Hindlimb muscle (tissue), 1 donor: ENCODE results near the gene DPP9. TPM values are rescaled to one million over a fixed set of nuclear protein-coding genes. Genes with fewer than 3 reads are reported as not detected.
"Not testable (repeated sequence)": the region's sequence is repeated elsewhere in the genome, so short reads cannot be mapped to it uniquely, and the experiment has no call there.

Experiments used
- DNase-seq: peaks from one replicate; pipeline ENCODE4 v3.0.0-alpha.2; 2013
- polyA plus RNA-seq: library from polyadenylated mRNA; unstranded; fragments of 120-200 nt; gene quantifications from one replicate; pipeline ENCODE4 v1.2.1, GENCODE V29; 2013; ENCODE audit not compliant: insufficient read length

DPP9 gene
- polyA plus RNA-seq, 1 donor: 29.8 TPM

DNA sequence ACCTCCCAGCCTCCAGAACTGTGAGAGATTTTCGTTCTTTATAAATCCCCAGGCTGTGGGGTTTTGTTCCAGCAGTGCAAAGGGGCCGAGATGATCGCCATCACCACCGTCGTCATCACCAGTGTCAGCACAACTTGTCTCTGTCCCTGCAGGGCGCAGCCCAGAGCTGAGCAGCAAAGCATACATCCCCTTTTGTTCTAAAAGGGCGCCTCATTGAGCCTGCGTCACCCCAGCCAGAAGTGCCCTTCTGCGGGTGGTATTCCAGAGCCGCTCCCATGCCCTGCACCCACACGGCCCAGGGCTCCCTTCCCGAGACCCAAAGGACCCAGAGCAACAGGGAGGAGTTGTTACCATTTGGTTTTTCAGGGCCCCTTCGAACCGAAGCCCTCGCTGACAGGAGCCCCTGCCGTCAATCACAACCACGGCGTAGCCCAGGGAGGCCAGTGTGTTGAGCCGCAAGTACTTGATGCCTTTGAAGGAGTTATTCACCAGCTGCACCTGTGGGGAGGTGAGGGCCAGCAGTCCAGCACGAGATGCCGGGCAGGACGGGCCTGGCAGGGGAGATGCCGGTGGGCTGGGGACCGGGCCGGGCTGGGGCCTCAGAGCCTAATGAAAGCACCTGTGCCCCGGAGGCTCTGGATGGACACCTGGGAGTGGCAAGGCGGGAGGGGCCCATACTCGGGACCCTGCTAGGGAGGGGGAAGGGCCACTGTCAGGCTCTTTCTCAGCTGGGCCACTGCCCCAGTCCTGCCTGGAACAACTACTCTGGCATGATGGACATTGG, 39.1 kb downstream of the DPP9 start:
- no peak for DNase-seq

DNA sequence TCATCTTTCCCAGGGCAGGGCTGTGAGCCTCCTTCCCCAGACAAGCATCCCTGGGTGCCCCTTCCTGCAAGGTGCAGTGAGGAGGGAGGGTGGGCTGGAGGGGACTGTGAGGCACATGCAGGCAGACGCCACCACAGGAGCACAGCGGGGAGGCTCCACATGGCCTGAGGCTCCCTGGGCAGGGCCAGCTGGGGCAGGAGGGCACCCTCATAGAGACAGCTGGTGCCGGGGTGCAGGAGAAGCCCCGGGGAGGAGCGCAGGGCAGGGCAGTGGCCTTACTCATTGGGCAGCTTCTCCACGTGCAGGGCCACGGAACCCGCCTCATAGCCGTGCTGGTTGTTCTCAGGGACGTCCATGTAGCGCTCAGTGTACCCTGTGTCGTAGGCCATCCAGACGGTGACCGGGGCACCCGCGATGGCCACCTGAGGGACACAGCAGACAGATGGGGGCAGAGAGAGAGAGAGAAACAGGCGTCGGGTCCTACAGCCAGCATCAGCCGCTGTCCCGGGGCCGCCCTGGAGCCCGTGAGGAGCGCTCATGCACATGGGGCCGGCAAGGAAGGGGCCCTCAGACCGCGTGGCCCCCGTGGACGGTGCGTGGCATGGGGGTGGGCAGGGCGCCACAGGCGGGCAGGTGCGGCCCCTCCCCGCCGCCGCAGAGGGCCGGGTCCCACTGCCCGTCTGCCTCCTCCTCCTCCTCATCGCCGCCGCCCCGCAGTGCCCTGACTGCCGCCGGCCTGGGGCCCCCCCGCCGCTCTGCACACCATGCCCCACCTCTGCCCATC, 41.0 kb downstream of the DPP9 start:
- DNase-seq: no peak

DNA sequence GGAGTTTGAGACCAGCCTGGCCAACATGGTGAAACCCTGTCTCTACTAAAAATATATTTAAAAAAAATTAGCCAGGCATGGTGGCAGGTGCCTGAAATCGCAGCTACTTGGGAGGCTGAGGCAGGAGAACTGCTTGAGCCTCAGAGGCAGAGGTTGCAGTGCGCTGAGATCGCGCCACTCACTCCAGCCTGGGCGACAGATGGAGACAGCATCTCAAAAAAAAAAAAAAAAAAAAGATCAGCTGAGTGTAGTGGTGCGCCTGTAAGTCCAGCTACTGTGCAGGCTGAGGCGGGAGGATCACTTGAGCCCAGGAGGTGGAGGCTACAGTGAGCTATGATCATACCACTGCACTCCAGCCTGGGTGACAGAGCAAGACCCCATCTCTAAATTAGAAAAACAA, 43.6 kb downstream of the DPP9 start:
- not testable (repeated sequence) for DNase-seq

DNA sequence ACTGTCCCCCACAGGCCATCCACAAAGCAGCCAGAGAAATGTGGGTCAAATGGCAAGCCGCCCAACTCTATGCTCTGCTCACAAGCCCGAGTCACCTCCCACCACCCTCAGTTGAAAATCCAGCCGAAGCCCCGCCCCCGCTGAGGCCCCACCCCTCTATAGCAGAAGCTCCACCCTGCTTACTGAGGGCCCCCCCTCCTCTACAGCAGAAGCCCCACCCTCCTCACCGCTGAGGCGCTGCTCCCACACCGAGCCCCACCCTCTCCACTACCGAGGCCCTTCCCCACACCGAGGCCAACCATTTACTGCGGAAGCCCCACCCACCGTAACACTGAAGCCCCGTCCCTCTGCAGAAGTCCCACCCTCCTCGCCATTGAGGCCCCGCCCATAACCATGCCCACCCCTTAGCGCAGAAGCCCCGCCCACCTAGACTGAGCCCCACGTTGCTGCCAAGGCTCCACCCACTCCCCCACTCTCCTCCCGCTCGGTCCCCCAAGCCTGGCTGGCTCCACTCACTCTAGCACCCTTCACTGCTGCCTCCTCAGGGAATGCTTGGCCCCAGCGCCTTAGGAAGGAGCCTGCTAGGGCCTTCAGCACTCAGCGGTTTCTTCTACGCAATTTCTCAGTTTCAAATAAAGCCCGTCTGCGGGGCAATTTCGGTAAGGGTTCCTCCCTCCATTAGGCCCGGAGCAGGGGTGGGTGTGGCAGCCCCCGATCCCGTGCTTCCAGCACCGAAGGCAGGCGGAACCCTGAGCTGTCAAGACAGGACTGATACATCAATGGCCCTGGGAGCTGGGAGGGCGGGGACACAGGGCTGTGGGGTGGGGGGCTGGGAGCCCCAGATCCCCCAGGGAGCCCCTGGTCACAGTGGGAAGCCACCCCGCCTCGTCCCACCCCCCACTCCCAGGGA, 44.5 kb downstream of the DPP9 start:
- no peak for DNase-seq

DNA sequence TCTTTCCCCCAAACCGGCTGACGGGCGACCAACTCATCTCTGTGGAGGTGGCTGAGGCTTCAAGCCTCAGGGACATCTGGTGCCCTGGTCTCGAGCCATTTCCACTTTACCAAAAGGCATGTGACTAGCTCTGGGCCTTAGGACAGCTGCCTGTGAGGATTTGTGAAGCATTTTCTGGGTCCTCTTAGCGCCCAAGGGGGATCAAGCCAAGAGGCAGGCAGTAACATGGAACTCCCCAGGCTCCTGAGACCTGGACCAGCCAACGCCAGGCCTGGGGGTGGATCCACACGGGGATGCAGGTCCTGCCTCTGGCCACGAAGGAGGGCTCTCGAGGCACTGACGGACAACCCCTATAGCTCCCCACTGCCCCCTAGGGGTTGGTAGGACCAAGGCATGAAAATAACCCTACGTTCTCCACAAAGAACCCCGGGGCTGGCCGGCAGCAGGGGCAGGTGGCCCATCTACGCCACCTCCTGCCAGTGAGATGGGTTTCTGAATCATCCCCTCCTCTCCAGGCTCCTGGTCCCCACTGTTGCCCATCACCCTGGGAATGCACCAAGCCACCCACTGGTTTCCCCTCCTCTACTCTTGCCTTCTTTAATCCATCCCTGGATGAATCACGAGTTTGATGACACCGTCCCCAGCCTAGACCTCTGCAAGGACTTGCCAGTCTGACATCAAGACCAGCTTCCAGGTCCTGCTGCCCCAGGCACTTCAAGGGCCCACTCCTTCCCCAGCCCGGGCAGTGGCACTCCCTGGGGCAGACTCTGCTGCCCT, 46.5 kb downstream of the DPP9 start:
- DNase-seq: no peak

DNA sequence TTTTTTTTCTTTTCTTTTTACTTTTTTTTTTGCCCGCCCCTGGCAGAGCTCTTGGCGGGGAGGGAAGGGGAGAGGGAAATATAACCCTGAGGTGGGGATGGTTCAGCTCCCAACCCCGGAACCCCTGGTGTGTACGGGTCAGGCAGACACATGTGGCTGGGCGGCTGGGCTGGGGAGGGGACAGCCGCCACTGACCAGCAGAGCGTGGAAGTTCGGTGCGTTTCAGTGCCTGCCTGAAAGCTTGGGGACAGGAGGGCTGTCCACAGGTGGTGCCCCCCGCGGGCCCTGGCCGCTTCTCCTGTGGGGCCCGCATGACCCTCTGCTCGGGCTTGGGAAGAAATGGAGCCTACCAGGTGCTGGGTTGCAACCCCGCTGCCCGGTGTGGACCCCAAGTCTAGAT, 48.3 kb downstream of the DPP9 start:
- no peak for DNase-seq

DNA sequence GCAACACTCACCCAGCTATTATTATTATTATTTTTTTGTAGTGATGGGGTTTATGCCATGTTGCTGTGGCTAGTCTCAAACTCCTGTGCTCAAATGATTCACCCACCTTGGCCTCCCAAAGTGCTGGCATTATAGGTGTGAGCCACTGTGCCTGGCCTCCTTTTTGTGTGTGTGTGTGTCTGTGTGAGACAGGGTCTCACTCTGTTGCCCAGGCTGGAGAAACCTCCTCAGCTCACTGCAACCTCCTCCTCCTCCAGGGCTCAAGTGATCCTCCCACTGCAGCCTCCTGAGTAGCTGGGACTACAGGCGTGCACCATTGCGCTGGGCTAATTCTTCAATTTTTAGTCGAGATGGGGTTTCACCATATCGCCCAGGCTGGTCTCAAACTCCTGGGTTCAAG, 49.9 kb downstream of the DPP9 start:
- DNase-seq: no peak

DNA sequence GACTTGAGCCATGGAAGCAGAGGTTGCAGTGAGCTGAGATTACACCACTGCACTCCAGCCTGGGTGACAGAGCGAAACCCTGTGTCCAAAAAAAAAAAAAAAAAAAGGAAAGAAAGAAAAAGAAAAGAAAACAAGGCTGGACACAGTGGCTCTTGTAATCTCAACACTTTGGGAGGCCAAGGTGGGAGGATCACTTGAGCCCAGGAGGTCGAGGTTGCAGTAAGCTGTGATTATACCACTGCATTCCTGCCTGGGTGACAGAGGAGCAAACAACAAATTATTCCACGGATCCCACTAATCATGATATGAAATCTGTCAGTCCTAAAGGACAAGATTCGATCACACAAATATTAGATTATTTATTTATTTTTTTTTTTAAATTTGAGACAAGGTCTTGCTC, 50.4 kb downstream of the DPP9 start:
- DNase-seq: no peak

DNA sequence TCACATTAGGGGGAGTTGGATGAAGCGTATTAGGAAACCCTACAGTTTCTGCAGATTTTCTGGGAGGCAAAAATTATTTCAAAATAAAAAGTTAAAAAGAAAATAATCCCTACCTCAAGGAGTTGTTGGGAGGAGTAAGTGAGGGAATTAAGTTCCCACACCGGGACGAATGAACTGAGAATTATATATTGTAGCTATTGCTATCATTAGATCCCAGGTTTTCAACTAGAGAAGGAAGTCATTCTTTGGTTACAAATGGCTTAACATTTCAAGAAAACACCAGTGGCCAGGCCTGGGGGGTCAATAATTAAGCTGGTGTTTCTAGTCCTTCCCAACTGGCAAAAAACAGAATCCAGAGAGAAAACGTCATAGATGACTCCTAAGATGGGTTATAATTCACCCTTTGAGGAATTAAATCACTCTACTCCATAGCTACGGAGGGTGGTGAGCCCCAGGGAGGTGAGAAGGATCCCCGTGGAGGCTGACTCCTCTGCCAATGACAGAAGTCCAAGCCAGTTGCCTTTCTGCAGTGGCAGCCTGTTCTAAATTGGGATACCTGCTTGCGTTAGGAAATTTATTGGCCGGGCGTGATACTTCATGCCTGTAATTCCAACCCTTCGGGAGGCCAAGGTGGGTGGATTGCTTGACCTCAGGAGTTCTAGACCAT, 52.3 kb downstream of the DPP9 start:
- DNase-seq: no peak

DNA sequence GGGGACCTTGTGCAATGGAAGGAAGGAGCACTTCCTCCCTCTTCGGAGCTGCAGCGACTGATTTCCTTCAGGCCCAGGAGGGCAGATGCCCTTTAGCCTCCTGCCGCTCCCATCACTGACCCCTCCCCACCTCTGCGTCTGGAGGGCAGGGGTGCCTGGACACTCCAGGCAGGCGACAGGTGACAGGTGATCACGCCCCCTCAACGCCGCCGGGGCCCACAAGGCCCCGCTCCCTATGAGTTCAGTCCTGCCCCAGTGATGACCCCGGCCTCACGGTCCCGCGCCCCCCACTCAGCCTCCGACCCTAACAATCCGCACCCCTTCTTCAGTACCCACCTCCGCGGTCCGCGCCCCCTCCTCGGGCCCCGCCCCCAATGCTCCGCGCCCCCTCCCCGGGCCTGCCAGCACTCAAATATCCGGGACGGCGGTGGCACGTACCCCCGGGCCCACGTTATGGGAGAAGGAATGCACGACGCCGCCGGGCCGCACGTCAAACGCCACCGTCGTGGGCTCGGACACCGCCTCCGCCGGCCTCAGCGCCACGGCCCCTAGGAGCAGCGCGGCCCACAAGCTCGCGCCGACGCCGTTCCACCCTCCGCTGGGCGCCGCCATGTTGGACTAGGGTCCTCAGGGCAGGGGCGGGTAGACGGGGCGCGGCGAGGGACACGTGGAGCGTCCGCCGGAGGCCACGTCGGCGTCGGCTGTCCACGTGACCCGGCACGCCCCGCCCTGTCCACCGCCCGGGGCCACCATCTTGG, 53.7 kb downstream of the DPP9 start, which contains the start of gene MYDGF:
TSS of gene MYDGF (minus strand) at position 620 of the 758 bp plus-strand sequence. CDS start at position 612, 8 bp downstream.
- peak; percentile 91 for DNase-seq

DNA sequence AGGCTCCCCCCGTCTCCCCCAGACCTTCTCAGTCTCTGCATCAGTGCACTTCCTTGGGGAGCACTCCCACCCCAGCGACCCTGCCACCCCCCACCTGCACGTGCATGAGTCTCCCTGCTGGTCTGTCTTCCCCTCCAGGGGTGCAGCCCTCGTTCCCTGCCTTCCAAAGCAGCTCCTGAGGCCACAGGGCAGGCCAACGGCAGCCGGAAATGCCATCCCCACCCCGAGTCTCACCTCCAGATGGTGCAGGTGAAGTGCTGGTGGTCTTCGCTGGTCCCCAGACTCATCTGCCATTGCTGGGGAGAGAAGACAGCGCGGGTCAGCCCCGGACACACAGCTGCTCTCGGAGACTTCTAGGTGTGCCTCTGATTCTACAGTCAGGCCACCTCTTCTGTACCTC, 59.0 kb downstream of the DPP9 start:
- no peak for DNase-seq

DNA sequence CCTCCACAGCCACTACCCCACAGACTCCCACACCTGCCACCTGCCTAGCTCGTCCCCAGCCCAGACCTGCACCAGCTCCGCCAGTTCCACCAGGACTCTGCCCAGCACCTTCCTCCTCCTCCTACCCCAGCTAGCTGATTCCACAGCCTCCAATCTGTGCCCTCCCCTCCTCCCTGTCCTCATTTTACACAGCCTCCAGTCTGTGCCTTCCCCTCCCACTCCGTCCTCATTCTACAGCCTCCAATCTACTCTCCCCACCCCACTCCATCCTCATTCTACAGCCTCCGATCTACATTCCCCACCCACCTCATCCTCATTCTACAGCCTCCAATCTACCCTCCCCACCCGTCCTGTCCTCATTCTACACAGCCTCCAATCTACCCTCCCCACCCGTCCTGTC, 60.8 kb downstream of the DPP9 start:
- no peak for DNase-seq

DNA sequence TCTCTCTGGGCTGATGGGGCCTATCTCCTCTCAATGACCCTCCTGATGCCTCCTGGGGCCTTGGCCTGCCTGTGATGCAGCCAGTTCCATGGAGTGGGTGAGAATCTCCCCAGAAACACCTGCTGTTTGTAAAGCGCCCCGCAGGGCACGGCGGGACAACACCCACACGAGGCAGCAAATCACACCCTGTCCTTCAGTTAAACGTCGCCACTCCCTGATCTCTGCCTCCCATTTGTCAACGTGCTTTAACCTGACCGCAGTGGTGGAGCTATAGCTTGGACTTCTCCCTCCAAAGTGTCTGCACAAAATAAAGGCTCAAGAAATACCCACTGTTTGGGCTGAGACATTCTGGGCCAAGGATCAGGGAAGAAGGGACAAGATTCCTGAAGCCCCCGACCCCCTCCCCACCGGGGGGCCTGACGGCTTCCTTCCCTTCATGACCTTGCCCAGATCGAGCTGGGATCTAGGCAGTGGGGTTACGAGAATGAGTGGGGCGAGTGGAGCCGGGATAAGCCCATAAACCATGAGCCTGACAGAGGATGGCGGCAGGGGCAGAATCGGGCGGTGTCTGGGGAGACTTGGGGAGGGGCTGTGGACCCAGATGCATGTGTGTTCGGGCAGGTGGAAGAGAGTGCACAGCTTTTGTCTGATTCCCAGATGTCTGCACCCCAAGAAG, 61.5 kb downstream of the DPP9 start:
- no peak for DNase-seq

DNA sequence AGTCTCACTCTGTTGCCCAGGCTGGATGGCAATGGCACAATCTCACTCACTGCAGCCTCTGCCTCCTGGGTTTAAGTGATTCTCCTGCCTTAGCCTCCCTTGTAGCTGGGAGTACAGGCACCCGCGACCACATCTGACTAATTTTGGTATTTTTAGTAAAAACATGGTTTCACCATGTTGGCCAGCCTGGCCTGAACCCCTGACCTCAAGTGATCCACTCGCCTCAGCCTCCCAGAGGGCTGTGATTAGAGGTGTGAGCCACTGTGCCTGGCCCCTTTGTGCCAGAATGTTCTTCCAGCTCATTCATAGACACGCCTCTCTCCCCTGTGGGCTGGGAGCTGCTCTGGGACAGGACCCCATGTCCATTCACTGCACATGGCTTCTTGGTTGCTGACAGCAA, 62.6 kb downstream of the DPP9 start:
- DNase-seq: no peak

DNA sequence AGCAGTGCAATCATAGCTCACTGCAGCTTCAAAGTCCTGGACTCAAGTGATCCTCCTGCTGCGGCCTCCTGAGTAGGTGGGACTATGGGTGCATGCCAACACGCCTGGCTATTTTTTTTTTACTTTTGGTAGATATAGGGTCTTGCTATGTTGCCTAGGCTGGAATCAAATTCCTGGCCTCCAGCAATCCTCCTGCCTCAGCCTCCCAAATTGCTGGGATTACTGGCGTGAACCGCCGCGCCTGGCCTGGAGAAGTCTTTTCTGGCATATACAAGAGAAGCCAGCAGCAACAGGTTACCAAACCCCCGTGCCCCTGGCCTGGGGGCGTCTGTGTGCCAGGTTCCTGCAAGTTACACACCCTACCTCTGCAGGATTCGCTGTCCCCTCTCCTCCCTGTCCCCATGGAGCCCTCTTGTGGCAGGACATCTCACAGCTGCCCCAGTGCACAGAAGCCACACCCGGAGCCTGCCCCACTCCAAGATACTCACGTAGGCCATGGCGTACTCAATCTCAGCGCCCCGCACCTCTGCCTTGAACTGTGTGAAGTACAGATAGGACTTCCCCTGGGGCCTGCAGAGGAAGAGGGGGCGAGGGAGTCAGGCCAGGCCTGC, 63.4 kb downstream of the DPP9 start:
- no peak for DNase-seq

DNA sequence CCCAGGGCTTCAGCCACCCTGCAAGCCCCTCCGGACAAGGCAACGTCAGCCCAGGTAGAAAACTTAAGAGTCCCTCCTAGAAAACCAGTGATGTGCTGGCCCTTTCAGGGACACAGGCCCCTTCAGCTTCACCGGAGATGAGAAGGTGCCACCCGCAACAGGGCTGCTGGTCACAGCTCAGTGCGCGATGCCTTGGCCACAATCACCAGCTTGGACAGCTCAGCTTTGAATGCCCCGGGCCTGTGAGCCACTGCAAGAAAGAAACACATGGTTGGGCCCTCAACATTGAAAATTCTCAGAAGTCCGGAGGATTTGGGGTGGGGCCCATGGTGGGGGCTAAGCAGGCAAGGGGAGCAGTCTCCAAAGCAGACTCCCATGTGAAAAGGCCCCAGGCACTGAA, 65.8 kb downstream of the DPP9 start:
- no peak for DNase-seq

DNA sequence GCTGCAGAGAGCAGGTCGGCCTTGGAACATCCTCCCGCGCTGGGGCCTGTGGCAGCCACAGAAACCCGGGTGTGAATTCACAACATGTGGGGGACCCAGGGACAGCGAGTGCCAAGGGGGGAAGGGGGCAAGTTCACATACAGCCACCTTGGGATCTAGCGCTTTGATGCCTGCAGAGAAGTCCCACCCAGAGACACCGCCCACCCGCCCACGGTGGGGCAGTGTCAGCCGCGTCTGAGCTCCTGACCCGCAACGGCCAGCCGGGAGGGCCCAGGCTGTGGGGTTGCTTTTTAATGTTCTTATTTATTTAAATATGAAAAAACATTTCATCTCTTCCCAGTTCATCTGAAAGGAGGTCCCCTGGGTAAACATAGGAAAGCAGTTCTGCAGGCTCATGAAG, 66.4 kb downstream of the DPP9 start:
- DNase-seq: no peak

DNA sequence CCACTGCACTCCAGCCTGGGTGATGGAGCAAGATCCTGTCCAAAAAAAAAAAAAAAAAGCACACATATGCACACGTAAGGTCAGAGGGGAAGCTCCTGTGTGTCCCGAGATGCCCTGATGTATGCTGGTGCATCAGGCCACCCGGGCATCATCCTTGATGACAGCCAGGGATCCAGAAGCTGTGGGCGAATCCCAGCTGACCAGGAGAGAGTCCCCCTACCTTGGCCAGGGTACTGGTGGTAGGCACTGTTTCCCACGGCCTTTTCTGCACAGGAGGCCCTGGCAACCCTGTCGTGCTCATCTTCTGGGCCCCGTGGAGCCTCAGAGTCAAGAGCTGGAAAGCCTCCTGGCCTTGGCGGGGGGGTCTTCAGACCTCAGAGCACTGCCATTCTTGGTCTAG, 67.5 kb downstream of the DPP9 start:
- DNase-seq: no peak
